GM11168 (cell line): ENCODE data around the gene EHMT1.

Source experiments
- in situ Hi-C: fragments of 300-500 bp; cut with MboI; formaldehyde crosslinking; loops from one replicate; pipeline ENCODE4 v1.12.0; 2022; ENCODE audit warnings: low sequenced_read_pairs; ENCODE audit not compliant: unreplicated experiment

The EHMT1 gene

DNA sequence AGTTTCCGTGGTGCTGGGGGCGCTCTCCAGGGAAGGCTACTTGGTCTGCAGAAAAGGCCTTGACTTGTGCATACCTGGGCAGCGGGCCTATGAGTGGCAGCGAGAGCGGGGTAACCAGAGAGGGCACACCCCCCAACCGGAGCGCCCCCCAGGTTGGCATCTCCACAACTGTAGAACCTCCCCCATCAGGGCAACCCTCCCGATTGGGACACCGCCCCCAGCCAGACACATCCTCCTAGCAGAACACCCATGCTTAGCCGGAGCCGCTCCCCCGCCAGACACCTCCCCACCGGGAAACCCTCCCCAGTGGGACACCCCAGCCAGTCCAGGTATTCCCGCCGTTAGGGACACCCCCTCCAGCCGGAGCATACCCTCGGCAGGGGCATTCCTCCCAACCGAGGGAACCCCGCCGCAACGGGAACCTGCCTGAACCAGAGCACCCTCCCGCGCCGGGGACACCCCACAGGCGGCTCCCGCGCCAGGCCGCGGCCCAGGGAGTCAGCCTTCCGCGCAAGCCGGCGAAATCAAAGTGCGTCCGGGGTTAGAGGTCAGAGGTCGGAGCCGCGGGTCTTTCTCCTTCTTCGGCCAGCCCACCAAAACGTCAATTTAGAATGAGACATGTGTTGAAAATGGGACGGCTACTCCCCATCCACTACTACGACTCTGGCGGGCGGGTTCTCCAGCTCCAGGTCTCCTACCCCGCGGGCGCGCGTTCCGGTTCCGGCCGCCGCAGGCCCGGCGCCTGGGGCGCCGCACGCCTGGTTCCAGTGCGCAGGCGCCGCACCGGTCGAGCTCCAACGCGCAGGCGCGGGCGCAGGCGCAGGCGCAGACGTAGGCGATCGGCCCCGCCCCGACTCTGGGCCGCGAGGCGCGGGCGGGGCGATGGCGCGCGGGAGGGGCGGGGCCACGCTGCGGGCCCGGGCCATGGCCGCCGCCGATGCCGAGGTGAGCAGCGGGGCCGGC lies at the start of gene EHMT1:
Gene EHMT1, plus strand, starts transcription at position 901 of the 963 bp plus-strand sequence. Its CDS starts 24 bp downstream, at position 925.
- in situ Hi-C loops = no loop called here

DNA sequence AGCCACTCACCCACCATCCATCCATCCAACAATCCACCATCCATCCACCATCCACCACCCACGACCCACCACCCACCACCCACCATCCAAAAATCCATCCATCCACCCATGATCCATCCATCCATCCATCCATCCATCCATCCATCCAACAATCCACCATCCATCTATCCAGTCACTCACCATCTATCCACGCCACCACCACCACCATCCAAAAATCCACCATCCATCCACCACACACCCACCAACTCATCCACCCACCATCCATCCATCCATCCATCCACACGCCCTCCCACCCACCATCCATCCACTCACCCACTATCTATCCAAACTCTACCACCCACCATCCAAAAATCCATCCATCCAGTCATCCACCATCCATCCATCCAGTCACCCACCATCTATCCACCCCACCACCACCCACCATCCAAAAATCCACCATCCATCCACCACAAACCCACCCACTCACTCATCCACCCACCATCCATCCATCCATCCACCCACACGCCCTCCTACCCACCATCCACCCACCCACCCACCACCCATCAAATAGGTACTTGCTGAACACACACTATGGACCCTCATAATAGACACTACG lies 49.1 kb upstream of the EHMT1 start:
- in situ Hi-C loops = no loop called here

- in situ Hi-C loops = no loop called here
These were observed 48.2 kb upstream of the EHMT1 start for GRCh38 chr9:137570566-137570965.

DNA sequence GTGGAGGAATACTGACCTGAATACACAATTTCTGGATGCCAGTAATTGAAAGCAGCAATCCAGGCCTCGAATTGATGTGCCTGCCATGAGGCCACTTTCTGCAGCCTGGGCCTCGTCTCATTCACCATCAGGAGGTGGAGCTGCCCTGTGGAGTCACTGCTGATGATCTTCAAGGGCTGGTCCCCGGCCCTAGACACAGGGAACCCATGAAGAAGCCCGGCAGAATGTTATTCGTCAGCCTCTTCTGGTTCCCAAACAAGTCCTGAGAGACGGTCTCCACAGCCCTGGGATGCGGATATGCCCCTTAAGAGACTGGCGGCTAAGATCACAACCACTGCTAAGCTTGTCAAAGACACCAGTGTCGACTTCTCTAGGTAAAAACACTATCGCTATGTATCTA lies 44.6 kb upstream of the EHMT1 start:
- in situ Hi-C loops = no loop called here

DNA sequence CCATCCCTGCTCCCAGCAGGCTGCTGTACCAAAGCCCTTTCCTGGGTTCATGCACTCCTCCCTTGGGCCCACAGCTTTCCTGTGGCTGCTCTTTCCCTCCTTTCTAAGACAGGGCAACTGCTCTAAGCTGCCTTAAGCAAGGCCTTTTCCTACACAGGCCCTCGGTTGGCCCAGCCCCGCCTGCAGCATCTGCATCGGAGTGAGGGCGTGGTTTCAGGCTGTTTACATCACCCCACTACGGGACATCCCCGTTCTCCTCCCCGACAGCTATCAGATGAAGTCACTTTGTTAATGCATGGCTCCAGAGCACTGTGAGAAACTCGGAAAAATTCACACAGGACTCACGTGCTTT lies 43.5 kb upstream of the EHMT1 start:
- in situ Hi-C loops = no loop called here

GRCh38 chr9:137575716-137576411 lies 42.9 kb upstream of the EHMT1 start:
- in situ Hi-C loops = no loop called here

DNA sequence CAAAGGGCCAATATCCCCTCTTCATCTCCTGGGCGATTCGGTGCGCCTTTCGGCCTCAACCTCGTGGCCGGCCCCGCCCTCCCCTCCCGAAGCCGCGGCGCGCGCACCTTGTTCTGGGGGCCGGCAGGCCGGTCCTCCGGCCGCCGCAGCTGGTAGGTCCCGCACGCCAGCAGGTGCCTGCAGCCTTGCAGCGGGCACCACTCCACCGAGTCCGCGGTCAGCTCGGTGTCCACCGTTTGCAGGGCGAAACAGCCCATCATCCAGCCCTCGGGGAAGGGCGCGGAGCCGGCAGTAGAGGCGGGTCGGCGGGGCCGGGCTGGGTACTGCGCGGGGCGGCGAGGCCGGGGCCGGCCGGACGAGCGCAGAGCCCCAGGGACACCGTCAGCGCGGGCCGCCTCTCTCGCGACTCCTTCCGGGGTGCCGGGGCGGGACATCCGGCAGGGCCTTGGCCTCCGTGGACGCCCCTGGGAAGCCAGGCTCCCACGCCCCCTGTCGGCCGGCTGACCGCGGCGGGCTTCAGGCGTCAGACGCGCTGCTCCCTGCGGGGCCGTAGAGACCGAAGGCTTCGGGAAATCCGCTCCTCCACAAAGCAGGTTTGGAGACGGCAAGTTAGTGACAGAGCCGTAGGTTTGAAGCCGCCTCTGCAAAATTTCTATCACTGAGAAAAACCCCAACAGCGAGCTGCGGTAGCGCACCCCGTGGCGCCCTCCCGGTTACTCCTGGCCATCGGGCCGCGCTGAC lies 40.1 kb upstream of the EHMT1 start, which contains the start of gene DPH7:
Gene DPH7, minus strand, starts transcription at position 408 of the 741 bp plus-strand sequence. Its CDS starts 148 bp downstream, at position 260.
- in situ Hi-C loops = no loop called here

- in situ Hi-C loops = no loop called here
These were observed 39.6 kb upstream of the EHMT1 start for GRCh38 chr9:137579259-137579604.

DNA sequence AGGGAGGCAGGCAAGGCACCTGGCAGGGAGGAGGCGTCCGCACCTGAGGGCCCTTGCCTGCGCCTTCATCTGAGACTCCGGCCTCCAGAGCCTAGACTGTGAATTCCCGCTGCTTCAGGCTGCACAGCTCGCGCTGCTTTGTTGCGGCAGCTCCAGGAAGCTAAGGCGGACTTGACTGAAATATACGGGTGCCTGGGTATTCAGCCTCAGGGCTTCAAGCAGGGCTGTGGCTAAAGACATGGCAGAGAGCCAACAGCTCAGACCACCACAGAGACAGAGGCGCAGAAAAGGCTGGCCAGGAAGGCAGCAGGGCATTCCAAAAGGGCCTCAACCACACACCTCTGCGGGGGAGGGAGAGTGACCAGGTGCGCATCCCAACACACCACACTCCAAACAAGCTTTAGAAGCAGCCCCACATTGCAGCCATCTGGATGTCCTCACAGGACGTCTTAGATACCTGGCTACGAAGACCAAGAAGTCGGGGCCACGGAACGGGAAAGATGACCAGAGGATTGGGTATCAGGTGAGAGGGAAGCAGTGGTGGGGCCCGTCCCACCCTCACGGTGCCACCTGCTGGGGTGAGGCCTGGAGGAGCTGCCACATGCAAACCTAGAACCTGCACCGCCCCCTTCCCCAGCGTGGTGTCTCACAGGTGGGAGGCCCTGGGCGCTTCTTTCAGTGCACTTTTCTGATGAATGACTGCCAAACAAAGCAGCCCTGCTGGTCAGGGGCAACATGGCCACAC lies 38.4 kb upstream of the EHMT1 start:
- in situ Hi-C loops = no loop called here

DNA sequence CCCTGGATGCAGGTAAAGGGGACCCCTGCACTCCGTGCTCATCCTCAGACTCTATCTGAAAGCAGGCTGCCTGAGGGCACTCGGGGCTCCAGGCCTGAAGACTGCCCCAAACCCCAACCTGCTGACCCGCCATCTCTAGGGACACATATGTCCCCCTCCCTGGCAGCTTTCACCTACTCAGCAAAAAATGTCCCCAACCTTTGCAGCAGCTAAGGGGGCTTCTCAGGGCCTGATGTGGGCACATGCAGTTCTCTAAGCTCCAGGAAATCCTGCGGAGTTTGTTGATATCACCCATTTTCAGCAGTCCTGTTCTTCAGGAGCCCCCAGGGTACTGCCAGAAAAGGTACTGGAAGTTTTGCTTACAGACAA lies 37.9 kb upstream of the EHMT1 start:
- in situ Hi-C loops = no loop called here

- in situ Hi-C loops = no loop called here
These were observed 37.2 kb upstream of the EHMT1 start for GRCh38 chr9:137581361-137582285.

GRCh38 chr9:137582286-137582860 lies 36.4 kb upstream of the EHMT1 start:
- in situ Hi-C loops = no loop called here

- in situ Hi-C loops = no loop called here
These were observed 35.5 kb upstream of the EHMT1 start for GRCh38 chr9:137583347-137583746.

DNA sequence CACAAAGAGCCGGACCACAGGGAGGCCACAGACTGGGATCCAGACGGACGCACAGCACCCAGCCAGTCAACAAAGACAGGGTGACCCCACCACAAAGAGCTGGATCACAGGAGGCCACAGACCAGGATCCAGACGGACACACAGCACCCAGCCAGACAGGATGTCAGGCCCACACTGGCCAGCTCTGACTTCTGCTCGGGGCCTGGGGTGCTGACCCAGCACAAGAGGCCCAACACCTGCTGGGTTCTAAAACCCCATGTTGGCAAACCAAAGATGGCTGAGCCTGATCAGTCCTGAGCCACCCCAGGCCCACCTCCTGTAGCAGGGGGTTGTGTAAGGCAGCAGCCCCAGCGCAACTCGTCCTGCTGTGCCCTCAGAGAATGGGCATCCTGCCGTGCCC lies 34.8 kb upstream of the EHMT1 start:
- in situ Hi-C loops = no loop called here

DNA sequence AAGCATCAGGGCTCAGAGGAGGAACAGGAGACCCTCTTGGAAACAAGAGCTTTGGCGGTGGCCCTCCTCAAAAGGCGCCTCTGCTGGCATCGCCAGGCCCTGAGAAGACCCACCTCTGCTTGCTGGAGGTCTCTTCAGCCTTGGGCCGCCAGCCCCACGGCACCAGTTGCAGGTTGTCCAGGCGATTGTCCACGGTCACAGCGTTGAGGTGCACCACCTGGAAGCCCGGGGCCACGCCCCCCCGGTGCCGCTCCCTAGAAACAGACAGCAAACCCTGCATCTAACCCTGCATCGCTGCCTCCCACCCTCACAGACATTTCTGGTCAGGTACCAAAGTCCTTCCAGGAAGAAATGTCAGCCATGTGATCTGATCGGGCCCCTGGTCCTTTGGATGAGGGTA lies 32.0 kb upstream of the EHMT1 start:
- in situ Hi-C loops = no loop called here

GRCh38 chr9:137588311-137588710 lies 30.5 kb upstream of the EHMT1 start:
- in situ Hi-C loops = no loop called here

DNA sequence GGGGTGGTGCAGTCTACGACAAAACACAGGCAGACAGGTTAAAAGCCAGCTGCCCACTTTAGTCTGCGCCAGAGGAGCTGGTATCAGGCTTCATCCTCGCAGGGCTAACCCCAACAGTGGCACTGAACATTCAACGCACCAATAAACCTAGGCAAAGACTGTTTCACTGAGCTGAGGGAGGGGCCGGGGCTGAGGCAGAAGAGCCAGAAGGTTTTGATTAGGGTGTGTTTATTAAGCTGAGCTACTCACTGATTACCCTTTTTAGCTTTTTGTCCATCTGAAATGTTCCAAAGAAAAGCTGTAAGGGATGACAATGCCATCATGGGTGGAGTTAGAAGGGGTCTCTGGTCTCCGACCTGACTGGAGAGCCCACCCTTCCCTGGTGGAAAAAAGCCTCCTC lies 29.9 kb upstream of the EHMT1 start:
- in situ Hi-C loops = no loop called here

DNA sequence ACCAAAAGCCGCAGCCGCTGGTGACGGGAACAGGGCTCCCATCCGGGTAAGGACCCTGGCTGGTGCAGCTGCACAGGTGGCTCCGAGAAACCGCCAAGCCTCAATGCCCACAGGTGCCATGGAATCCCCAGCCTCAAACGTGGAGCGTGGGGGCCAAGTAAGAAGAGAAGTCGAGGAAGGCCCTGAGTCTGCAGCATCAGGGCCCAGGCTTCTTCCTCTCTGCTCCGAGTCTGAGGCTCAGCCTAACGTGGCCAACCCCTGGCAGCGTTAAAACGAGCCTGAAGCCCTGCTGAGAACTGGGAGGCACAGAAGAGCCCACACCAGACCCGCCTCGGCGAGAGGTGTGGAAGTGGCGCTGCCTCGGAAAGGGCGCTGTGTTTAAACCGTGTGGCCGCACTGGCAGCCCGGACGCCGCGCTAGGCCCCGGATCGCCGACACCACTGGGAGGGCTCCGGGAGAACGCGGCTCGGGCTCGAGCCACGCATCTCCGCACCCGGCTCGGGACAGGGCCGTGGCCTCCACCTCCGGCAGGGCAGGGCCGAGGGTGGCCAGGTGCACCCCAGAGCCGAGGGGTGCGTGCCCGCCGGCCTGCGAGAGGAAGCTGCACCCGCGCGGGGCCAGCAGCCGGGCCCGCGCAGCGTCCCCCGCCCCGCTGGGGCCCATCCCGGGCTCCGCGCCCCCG lies 29.2 kb upstream of the EHMT1 start:
- in situ Hi-C loops = no loop called here
